OCI-M1 (cell line): ENCODE results near the gene KNSTRN.

Experiments used
- DNase-seq: peaks from one replicate; lab custom pipeline; 2025; lab: John Stamatoyannopoulos, UW

The KNSTRN gene

GRCh38 chr15:40366457-40367370 is 15.8 kb upstream of the KNSTRN start:
- no peak for DNase-seq

DNA sequence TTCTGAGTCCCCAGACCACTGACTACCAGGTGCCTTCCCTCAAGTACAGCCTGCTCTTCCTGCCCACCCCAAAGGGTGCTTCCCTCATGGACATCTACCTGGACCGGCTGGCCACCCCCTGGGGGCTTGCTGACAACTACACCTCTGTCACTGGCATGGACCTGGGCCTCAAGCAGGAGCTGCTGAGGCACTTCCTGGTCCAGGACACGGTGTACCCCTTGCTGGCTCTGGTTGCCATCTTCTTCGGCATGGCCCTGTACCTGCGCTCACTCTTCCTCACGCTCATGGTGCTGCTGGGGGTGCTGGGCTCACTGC is 15.2 kb upstream of the KNSTRN start:
- no peak for DNase-seq

- DNase-seq = peak; percentile 93
Measured at GRCh38 chr15:40367686-40368611, 14.6 kb upstream of the KNSTRN start.

- no peak for DNase-seq
Measured at GRCh38 chr15:40368719-40369473, 13.6 kb upstream of the KNSTRN start.

- no peak for DNase-seq
Measured at GRCh38 chr15:40369474-40369869, 13.0 kb upstream of the KNSTRN start.

DNA sequence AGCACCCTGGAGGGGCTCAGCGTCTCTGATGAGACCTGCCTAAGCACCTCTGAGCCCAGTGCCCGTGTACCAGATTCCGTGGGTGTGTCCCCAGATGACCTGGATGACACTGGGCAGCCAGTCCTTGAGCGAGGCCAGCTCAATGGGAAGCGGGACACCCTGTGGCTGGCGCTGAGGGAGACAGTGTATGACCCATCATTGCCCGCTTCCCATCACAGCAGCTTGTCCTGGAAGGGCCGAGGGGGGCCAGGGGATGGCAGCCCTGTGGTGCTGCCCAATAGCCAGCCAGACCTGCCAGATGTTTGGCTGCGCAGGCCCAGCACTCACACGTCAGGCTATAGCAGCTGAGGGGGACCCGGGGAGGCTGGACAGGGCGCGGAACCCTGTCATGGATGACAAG is 12.6 kb upstream of the KNSTRN start:
- DNase-seq = no peak

- DNase-seq = no peak
Measured at GRCh38 chr15:40372981-40373380, 9.5 kb upstream of the KNSTRN start.

DNA sequence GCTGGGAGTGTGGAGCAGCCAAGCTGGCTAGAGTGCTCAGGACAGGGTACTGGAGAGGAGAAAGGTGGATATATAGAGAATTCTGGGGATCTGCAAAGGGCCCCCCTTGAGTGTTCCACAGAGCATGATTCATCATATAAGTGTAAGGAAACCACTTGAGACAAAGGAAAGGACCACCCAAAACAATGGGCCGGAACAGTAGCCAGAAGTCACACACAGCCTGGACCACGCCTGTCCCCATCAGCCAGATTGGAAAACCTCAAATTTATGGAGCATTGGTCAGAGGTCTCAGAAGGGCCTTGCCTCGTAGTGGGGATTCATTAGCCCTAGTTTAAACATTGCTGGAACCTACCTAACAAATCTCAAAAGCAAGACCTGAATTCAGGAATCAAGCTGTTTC is 4.9 kb upstream of the KNSTRN start:
- no peak for DNase-seq

DNA sequence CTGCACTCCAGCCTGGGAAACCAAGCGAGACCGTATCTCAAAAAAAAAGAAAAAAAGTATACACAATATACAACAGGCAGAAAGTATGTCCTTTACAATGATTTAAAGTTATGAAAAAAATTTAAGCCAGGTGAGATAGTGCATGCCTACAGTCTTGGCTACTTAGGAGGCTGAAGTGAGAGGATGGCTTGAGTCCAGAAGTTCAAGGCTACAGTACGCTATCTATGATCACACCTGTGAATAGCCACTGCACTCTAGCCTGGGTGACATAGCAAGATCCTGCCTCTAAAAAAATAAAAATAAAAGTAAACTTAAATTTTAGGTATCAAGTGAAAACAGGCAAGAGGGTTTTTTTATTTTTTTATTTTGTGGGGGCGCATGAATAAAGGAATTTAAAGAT is 3.1 kb upstream of the KNSTRN start:
- no peak for DNase-seq

GRCh38 chr15:40379853-40380252 is 2.7 kb upstream of the KNSTRN start:
- no peak for DNase-seq

DNA sequence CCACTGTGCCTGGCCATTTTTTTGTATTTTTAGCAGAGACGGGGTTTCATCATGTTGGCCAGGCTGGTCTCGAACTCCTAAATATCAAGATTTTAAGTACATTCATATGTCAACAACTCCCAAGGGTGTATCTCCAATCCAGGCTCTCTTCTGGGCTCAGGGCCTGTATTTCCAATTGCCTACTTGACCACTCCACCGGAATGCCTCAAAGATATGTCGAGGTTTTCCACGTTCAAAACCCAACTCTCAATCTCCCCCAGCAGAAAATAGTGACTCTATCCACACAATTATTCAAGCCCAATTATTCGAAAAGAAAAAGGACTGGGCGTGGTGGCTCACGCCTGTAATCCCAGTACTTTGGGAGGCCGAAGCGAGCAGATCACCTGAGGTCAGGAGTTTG is 1.9 kb upstream of the KNSTRN start:
- DNase-seq = no peak

DNA sequence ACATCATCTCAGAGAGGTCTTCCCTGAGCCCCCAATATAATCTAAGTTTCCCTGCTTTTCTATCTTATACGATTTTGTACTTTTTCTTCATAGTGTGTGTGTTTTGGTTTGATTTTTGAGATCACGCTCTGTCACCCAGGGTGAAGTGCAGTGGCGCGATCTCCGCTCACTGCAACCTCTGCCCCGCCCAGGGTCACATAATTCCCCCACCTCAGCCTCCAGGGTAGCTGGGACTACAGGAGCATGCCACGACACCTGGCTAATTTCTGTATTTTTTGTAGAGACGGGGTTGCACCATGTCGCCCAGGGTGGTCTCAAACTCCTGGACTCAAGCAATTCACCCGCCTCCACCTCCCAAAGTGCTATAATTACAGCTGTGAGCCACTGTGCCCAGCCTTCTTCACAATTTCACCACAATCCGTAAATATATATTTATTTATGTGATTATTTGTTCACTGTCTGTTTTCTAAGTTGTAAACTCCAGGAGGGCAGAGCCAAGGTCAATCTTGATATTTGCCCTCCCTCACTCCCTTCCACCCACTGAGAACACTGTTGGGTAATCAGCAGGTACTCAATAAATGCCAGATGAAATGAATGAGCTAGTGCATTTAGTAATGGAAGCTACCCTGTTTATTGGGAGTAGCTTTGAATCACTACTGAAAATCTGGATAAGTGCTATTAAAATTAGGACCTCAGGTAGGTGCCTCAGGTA is 547 bp upstream of the KNSTRN start:
- no peak for DNase-seq

DNA sequence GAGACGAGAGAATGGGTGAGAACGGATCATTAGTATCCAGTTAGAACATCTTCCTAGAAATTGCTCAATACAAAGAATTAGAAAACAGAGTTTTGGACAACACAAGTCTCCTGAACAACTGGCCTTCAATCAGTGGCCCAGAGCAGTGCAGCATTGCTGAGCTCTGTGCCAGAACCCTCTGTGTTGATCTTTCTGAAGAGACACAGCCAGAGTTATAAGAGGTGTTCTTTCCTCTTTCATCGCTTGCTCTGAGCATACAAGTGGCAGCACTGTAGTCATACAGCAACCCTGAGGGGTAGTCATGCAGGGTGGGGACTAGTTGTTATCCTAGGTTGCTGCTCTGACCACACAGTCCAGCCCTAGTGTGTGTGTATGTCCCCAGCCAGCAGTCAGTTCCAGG is 4.0 kb downstream of the KNSTRN start:
- no peak for DNase-seq

DNA sequence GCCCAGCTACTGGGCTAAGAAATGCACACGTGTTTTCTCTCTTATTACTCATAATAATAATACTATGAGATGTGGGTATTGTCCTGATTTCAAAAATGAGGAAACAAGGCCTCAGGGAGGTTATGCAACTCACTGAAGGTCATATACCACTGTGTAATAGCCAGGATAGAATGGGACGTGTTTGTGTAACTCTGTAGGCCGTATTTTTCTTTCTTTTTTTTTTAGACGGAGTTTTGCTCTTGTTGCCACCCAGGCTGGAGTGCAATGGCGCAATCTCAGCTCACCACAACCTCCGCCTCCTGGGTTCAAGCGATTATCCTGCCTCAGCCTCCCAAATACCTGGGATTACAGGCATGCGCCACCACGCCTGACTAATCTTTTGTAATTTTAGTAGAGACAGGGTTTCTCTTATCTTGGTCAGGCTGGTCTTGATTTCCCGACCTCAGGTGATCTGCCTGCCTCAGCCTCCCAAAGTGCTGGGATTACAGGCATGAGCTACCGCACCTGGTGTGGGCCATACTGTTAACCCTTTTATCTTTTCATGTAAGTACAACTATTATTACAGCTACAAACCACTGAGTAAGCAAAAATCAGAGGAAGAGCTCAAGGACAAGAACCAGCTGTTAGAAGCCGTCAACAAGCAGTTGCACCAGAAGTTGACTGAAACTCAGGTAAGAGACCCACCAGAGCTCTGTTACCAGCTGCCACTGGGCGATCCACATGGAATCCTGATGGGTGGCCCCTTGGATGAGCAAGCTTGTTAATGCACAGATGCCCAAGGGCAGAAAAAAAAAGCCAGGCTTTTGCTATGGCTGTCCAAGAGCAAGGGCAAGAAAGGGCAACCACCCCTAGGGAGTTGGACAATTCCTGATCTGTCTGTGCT is 6.7 kb downstream of the KNSTRN start:
- no peak for DNase-seq

- no peak for DNase-seq
Measured at GRCh38 chr15:40389824-40390595, 7.5 kb downstream of the KNSTRN start.

DNA sequence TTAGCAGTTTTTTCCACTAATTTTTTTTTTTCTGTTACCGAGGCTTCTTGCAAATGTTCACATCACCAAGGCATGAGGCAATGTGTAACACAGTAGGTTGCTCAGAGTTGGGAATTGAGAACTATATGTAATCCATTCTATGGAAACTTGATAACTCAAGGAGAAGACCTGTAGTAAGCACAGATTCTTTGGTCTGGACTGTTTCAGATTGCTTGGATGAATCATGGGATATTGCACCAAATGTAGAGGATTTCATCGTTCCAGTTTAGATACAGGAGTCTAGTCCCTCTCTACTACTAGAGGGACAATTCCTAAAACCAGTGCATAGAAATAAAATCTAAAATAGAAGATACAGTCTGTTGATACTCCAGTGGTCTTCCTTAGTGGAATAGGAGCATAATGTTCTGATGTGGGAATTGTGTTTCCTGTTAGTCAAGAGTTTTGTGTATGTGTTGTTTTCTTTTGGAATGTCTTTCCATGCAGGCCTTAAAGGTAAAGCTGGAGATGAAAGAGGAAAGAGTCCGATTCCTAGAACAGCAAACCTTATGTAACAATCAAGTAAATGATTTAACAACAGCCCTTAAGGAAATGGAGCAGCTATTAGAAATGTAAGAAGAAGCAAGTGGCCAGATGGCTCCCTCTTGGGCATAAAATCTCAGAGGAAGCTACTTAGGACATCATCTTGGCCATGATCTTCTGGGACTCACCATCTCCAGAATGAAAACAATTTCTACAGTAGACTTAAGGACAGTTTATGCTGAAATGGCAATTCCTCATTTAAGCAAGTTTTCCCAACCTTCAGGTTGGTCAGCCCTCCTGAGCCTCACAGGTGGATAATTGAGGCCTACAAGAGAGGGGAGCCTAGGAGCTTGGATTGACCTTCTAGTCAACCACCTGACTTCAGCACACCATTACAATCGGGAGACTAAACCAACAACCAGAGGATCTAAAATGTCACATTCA is 10.7 kb downstream of the KNSTRN start:
- no peak for DNase-seq

- DNase-seq = no peak
Measured at GRCh38 chr15:40397688-40398412, 15.3 kb downstream of the KNSTRN start.

GRCh38 chr15:40398413-40398873 is 15.9 kb downstream of the KNSTRN start:
- peak; percentile 80 for DNase-seq
